K562 (cell line): Measurements from ENCODE around the gene RAB40B.

Experiments used
- CHD4 ChIP-seq: fragments of 200-600 bp; sonication (generic); IDR thresholded peaks from 3 replicates; pipeline ENCODE4 v1.6.1; 2012; ENCODE audit warnings: low read depth, mild to moderate bottlenecking, mixed read lengths, low read length, inconsistent platforms; ENCODE audit not compliant: insufficient read depth, insufficient replicate concordance, poor library complexity, severe bottlenecking
- CREB1 ChIP-seq, 2 experiments: sonication (generic) in 1 of 2; formaldehyde crosslinking in 1 of 2; IDR thresholded peaks; 2 replicates each; pipeline versions ENCODE4 v1.6.1 to v1.8.0; 2012 to 2022; ENCODE audit warnings: inconsistent platforms in 1 of 2, mild to moderate bottlenecking in 1 of 2, missing genetic modification reagents in 1 of 2, moderate library complexity in 1 of 2
- DDX20 ChIP-seq: fragments of 450-650 bp; IDR thresholded peaks from 2 replicates; pipeline ENCODE4 v1.6.1; 2016; ENCODE audit warnings: missing genetic modification characterization, low read depth, mild to moderate bottlenecking, missing compliant biosample characterization, moderate library complexity
- EGR1 ChIP-seq: fragments of 450-650 bp; conservative IDR thresholded peaks from 2 replicates; pipeline ENCODE4 v1.6.1; 2017; ENCODE audit warnings: mild to moderate bottlenecking
- HDAC2 ChIP-seq: fragments of 450-650 bp; IDR thresholded peaks from 2 replicates; pipeline ENCODE4 v1.6.1; 2016; ENCODE audit warnings: mild to moderate bottlenecking
- HNRNPLL ChIP-seq: fragments of 200-400 bp; formaldehyde crosslinking; IDR thresholded peaks from 2 replicates; pipeline ENCODE4 v1.6.1; 2017; ENCODE audit warnings: low read length, low read depth, mild to moderate bottlenecking; ENCODE audit not compliant: poor library complexity, severe bottlenecking
- MEF2D ChIP-seq: conservative IDR thresholded peaks from 2 replicates; pipeline ENCODE4 v1.6.1; 2016; ENCODE audit warnings: low read depth, missing genetic modification characterization, missing compliant biosample characterization
- POLR2A ChIP-seq: fragments of 450-650 bp; conservative IDR thresholded peaks from 2 replicates; pipeline ENCODE4 v1.6.1; 2016
- RBM17 ChIP-seq: fragments of 200-400 bp; formaldehyde crosslinking; IDR thresholded peaks from 2 replicates; pipeline ENCODE4 v1.6.1; 2017; ENCODE audit warnings: low read depth, mild to moderate bottlenecking, low read length, borderline replicate concordance
- TF ChIP-seq, protein P1 (sequence below), 3 experiments: IDR thresholded peaks in 2 of 3; conservative IDR thresholded peaks in 1 of 3; 2 replicates each; pipeline ENCODE4 v1.5.1; 2011 to 2012; ENCODE audit warnings: low read length in 3 of 3, mild to moderate bottlenecking in 3 of 3, control low read depth in 2 of 3, improper control_type of control experiment in 1 of 3, inconsistent platforms in 1 of 3, low read depth in 1 of 3, mixed read lengths in 1 of 3, moderate library complexity in 1 of 3; ENCODE audit not compliant: insufficient read depth in 2 of 3
- TF ChIP-seq, protein P2 (sequence below): sonication (generic); formaldehyde crosslinking; IDR thresholded peaks from 2 replicates; pipeline ENCODE4 v1.4.0; 2020; ENCODE audit warnings: mild to moderate bottlenecking, missing genetic modification reagents
- TF ChIP-seq, protein P3 (sequence below), 2 experiments: fragments of 150-350 bp in 1 of 2; IDR thresholded peaks; 2 replicates each; pipeline ENCODE4 v1.6.1; 2012 to 2016; ENCODE audit warnings: low read depth in 2 of 2, low read length in 2 of 2, mild to moderate bottlenecking in 1 of 2, moderate library complexity in 1 of 2
- TF ChIP-seq, protein P4 (sequence below): fragments of 450-650 bp; conservative IDR thresholded peaks from 2 replicates; pipeline ENCODE4 v1.6.1; 2016; ENCODE audit warnings: missing genetic modification characterization, low read depth, mild to moderate bottlenecking, missing compliant biosample characterization, moderate library complexity

DNA sequence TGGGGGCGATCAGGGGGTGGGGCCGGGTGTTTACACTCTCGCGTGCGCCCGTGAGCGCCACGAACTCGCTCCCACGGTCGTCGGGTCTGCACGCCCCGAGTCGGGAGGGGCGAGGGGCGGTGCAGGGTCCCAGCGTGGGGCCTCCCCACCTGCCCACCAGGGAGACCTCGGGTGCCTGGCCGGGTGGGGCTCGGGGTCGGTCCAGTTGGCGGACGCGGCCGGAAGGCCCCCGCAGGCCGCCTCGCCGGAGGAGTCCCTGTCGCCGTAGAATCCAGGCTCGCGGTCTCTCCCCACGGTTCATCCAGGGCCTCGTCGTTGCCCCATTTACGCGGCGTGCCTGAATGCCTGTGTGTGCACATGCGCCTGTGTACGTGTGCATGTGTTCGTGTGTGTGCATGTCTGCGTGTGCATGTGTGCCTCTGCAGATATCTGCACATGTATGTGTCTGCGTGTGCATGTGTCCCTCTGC lies 510 bp upstream of the RAB40B start:
- TF ChIP-seq MEF2D (tag) (no peak), POLR2A (no peak), CHD4 (no peak), HDAC2 (no peak), HNRNPLL (no peak), CREB1 (IDR thresholded peaks at IDR 0.05) (no peak), CREB1 (CRISPR knock-in tag; IDR thresholded peaks at IDR 0.05) (no peak), DDX20 (tag) (no peak), EGR1 (no peak), RBM17 (no peak)
- TF ChIP-seq, protein P1, sequence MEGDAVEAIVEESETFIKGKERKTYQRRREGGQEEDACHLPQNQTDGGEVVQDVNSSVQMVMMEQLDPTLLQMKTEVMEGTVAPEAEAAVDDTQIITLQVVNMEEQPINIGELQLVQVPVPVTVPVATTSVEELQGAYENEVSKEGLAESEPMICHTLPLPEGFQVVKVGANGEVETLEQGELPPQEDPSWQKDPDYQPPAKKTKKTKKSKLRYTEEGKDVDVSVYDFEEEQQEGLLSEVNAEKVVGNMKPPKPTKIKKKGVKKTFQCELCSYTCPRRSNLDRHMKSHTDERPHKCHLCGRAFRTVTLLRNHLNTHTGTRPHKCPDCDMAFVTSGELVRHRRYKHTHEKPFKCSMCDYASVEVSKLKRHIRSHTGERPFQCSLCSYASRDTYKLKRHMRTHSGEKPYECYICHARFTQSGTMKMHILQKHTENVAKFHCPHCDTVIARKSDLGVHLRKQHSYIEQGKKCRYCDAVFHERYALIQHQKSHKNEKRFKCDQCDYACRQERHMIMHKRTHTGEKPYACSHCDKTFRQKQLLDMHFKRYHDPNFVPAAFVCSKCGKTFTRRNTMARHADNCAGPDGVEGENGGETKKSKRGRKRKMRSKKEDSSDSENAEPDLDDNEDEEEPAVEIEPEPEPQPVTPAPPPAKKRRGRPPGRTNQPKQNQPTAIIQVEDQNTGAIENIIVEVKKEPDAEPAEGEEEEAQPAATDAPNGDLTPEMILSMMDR (IDR thresholded peaks at IDR 0.05 in 2 of 3, conservative IDR thresholded peaks at IDR 0.05 in 1 of 3; ENCODE audit: insufficient read depth in 2 of 3, low read depth in 1 of 3, low read length in 3 of 3): no peak
- TF ChIP-seq, protein P2, sequence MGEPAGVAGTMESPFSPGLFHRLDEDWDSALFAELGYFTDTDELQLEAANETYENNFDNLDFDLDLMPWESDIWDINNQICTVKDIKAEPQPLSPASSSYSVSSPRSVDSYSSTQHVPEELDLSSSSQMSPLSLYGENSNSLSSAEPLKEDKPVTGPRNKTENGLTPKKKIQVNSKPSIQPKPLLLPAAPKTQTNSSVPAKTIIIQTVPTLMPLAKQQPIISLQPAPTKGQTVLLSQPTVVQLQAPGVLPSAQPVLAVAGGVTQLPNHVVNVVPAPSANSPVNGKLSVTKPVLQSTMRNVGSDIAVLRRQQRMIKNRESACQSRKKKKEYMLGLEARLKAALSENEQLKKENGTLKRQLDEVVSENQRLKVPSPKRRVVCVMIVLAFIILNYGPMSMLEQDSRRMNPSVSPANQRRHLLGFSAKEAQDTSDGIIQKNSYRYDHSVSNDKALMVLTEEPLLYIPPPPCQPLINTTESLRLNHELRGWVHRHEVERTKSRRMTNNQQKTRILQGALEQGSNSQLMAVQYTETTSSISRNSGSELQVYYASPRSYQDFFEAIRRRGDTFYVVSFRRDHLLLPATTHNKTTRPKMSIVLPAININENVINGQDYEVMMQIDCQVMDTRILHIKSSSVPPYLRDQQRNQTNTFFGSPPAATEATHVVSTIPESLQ (CRISPR knock-in tag): no peak
- TF ChIP-seq, protein P3, sequence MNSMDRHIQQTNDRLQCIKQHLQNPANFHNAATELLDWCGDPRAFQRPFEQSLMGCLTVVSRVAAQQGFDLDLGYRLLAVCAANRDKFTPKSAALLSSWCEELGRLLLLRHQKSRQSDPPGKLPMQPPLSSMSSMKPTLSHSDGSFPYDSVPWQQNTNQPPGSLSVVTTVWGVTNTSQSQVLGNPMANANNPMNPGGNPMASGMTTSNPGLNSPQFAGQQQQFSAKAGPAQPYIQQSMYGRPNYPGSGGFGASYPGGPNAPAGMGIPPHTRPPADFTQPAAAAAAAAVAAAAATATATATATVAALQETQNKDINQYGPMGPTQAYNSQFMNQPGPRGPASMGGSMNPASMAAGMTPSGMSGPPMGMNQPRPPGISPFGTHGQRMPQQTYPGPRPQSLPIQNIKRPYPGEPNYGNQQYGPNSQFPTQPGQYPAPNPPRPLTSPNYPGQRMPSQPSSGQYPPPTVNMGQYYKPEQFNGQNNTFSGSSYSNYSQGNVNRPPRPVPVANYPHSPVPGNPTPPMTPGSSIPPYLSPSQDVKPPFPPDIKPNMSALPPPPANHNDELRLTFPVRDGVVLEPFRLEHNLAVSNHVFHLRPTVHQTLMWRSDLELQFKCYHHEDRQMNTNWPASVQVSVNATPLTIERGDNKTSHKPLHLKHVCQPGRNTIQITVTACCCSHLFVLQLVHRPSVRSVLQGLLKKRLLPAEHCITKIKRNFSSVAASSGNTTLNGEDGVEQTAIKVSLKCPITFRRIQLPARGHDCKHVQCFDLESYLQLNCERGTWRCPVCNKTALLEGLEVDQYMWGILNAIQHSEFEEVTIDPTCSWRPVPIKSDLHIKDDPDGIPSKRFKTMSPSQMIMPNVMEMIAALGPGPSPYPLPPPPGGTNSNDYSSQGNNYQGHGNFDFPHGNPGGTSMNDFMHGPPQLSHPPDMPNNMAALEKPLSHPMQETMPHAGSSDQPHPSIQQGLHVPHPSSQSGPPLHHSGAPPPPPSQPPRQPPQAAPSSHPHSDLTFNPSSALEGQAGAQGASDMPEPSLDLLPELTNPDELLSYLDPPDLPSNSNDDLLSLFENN (IDR thresholded peaks at IDR 0.05; ENCODE audit: low read depth in 2 of 2, low read length in 2 of 2): no peak
- TF ChIP-seq, protein P4, sequence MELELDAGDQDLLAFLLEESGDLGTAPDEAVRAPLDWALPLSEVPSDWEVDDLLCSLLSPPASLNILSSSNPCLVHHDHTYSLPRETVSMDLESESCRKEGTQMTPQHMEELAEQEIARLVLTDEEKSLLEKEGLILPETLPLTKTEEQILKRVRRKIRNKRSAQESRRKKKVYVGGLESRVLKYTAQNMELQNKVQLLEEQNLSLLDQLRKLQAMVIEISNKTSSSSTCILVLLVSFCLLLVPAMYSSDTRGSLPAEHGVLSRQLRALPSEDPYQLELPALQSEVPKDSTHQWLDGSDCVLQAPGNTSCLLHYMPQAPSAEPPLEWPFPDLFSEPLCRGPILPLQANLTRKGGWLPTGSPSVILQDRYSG (tag): no peak
